Measurements from ENCODE around the gene NPPA. TPM values are rescaled to one million over a fixed set of nuclear protein-coding genes. Genes with fewer than 3 reads are reported as not detected.

NPPA gene
- total RNA-seq, 1 donor from 2014 or later: not detected

- no peaks in the 10 kb centered on the region for H3K27me3 Mint-ChIP-seq
- H3K4me3 Mint-ChIP-seq: no peak overlapping the region
- H3K4me1 Mint-ChIP-seq (ENCODE audit: unreplicated experiment): peaks cover 15% of the 10 kb centered on the region
- no peak for DNase-seq (ENCODE audit: extremely low spot score, unreplicated experiment)
- no peaks in the 10 kb centered on the region for H3K36me3 Mint-ChIP-seq
- no peak for TF ChIP-seq CTCF (conservative IDR thresholded peaks at IDR 0.05)
- no peaks in the 10 kb centered on the region for H3K9me3 Mint-ChIP-seq
- H3K27ac Mint-ChIP-seq: no peak overlapping the region
Observed at GRCh38 chr1:11880911-11881748, 33.5 kb upstream of the NPPA start.

- H3K4me3 Mint-ChIP-seq: no peak overlapping the region
- no peaks in the 10 kb centered on the region for H3K27me3 Mint-ChIP-seq
- DNase-seq (ENCODE audit: extremely low spot score, unreplicated experiment): no peak
- H3K36me3 Mint-ChIP-seq: no peaks in the 10 kb centered on the region
- H3K27ac Mint-ChIP-seq: no peak overlapping the region
- H3K9me3 Mint-ChIP-seq: no peaks in the 10 kb centered on the region
- TF ChIP-seq CTCF (conservative IDR thresholded peaks at IDR 0.05): no peak
- H3K4me1 Mint-ChIP-seq (ENCODE audit: unreplicated experiment): peaks cover 15% of the 10 kb centered on the region
Observed at GRCh38 chr1:11880181-11880575, 32.6 kb upstream of the NPPA start.

- Mint-ChIP-seq H3K4me3 (no peak overlapping the region), H3K36me3 (no peaks in the 10 kb centered on the region), H3K27ac (no peak overlapping the region), H3K4me1 (ENCODE audit: unreplicated experiment) (peaks cover 15% of the 10 kb centered on the region), H3K9me3 (no peaks in the 10 kb centered on the region), H3K27me3 (no peaks in the 10 kb centered on the region)
- no peak for TF ChIP-seq CTCF (conservative IDR thresholded peaks at IDR 0.05)
- no peak for DNase-seq (ENCODE audit: extremely low spot score, unreplicated experiment)
Observed at GRCh38 chr1:11879311-11880180, 32.0 kb upstream of the NPPA start.

GRCh38 chr1:11878891-11879190 lies 31.3 kb upstream of the NPPA start:
- H3K36me3 Mint-ChIP-seq: no peaks in the 10 kb centered on the region
- no peak for DNase-seq (ENCODE audit: extremely low spot score, unreplicated experiment)
- no peak overlapping the region for H3K4me3 Mint-ChIP-seq
- H3K9me3 Mint-ChIP-seq: no peaks in the 10 kb centered on the region
- H3K4me1 Mint-ChIP-seq (ENCODE audit: unreplicated experiment): peaks cover 15% of the 10 kb centered on the region
- TF ChIP-seq CTCF (conservative IDR thresholded peaks at IDR 0.05): no peak
- no peak overlapping the region for H3K27ac Mint-ChIP-seq
- H3K27me3 Mint-ChIP-seq: no peaks in the 10 kb centered on the region

GRCh38 chr1:11878081-11878890 lies 30.7 kb upstream of the NPPA start:
- Mint-ChIP-seq H3K36me3 (no peaks in the 10 kb centered on the region), H3K4me3 (no peak overlapping the region), H3K27me3 (peaks cover 3% of the 10 kb centered on the region), H3K9me3 (no peaks in the 10 kb centered on the region), H3K4me1 (ENCODE audit: unreplicated experiment) (peaks cover 15% of the 10 kb centered on the region), H3K27ac (no peak overlapping the region)
- DNase-seq (ENCODE audit: extremely low spot score, unreplicated experiment): no peak
- TF ChIP-seq CTCF (conservative IDR thresholded peaks at IDR 0.05): no peak
